KG1 (cell line): ENCODE data around the gene RNF43.
"Not testable (repeated sequence)": the region's sequence is repeated elsewhere in the genome, so short reads cannot be mapped to it uniquely, and the experiment has no call there.

ENCODE experiments used
- DNase-seq: peaks from one replicate; lab custom pipeline; 2025; lab: John Stamatoyannopoulos, UW

The RNF43 gene

DNA sequence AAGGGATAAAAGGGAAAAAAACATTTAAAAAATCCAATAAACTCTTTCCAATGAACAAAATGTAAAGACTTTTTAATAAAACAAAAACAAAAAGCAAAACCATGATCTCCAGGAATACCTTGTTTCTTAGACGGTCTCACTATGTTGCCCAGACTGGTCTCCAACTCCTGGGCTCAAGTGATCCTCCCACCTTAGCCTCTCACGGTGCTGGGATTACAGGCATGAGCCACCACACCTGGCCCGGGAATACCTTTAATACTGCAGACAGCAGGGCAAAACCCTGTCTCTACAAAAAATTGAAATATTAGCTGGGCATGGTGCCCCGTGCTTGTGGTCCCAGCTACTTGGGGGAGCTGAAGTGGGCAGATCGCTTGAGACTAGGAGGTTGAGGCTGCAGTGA is 7.9 kb downstream of the RNF43 start:
- no peak for DNase-seq

DNA sequence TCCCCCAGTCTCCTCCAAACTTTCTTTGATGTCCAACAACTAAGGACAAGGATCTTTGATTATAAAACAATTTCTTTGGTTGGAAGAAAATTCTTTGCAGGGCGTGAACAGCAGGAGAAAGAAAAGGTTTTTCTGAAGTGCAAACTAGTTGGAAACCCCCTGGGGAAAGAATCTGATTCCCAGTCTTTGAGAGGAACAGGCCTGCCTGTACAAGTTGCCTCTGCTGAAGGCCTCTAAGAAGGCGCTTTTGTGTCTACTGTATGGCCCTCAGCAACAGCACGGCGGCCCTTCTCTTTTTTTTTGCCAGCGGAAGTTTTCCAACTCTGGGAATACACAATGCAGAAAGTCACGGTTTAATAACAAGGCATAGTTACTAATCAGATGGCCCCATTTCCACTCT is 14.0 kb downstream of the RNF43 start:
- DNase-seq, result no peak

DNA sequence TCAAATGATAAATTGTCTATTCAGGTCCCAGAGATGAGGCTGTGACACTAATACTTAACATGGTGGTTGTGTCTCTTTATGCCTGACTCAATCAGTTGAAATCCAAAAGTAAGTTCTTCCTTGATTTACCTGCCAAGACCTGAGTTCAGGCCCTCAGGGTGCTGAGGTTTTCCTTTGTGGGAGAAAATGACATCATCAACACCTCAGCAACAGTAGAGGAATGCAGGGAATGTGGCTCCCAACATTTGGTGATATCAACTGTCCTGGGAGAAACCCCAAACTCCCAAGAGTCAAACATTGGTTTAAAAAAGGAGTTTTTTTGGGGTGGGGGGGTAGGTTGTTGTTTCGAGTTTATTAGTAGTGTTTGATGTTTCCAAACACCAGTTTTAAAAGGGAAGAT is 14.7 kb downstream of the RNF43 start:
- no peak for DNase-seq

DNA sequence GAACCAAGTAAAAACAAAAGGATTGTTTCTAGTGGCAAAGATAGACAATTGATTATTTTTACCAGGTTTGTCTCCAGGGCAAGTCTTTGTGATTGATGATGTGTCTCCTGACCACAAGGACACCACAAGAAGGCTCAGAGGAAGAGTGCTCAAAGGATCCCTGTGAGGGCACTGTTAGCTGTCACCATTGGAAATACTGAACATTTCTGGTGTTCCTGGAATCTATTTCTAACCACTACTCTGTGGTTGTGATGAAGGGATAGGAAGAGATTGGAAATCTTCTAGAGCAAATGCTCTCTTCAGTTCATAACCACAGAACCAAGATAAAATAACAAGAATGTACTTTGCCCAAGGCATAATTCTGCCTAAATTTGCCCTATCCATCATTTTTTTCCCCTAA is 15.3 kb downstream of the RNF43 start:
- no peak for DNase-seq

DNA sequence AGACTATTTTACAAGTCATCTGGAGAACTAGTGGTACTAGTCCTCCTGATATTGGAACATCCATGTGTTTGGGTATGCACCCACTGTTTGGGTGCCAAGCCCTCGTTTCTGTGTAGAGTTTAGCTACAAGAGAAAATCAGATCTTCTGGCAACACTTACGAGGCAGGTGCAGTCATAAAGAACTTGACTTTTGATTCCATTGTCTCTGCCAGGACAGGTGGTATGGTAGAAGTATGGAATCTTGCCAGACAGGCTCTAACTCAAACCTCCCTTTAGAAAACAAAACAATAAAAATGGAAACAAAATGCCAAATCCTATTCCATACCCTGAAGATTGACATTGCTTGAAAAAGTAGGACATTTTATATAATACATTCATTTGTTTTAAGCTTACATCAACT is 16.0 kb downstream of the RNF43 start:
- no peak for DNase-seq

DNA sequence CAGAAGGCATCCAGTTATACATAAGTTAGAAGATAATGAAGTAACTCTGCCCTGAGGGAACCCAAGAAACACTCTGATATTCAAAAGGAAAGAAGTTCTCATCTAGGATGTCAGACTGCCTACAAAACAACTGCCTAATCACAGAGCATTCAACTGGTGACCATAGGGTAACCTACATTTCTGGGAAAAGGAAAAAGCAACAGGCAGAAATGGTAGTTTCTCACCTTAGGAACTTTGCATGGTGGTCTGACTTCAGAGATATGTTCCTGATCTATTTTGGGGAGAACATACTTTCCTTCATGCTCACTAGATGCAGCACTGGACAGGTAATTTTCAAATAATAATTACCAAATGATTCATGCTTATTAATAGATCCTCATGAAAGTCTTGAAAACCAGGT is 16.5 kb downstream of the RNF43 start:
- no peak for DNase-seq

DNA sequence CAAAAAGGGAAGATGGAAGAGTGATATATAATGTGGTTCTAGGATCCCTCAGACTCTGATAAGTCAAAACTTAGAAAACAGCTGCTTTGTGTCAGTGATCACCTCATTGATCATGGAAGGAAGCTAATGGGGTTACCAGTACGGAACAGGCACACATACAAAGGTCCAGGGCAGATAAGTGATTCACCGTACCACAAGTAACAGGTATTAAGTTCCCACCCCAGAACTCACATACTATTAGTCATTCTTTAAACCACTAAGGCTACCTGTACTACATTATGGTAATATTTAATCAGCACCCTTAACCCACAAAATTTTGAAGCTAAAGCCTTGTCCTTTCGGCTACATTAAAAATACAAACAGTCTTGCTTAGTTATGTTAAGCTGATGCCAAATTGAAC is 17.4 kb downstream of the RNF43 start:
- no peak for DNase-seq

DNA sequence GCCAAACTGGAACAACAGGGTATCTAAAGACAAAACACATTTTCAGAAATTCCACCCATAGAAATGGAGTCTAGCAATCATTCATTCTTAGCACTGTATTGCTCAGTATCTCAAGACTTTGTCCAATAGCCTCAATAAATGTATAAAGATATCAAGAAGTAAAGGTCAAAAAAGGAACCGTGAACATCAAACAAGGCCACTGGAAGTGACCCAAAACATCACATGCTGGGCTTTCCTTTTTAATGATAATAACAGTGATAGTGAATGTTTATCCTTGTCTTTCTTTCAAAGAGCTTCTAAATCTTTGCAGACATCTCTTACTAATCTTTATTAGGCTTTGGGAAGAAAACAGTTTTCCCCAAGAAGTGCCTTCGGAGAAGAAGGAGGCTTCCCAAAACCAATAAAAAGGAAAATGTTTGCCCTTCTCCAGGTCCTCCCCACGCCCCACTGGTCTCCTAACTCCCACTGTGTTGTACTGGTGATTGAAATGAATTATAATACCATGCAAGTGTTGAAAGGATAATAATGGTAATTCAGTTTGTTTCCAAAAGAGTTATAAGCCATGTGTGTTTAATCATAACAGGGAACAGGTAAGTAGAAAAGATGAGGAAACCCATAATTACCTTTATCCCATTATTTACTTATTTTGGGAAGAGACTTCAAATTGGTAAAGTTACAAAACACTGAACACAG is 18.6 kb downstream of the RNF43 start:
- DNase-seq, result no peak

DNA sequence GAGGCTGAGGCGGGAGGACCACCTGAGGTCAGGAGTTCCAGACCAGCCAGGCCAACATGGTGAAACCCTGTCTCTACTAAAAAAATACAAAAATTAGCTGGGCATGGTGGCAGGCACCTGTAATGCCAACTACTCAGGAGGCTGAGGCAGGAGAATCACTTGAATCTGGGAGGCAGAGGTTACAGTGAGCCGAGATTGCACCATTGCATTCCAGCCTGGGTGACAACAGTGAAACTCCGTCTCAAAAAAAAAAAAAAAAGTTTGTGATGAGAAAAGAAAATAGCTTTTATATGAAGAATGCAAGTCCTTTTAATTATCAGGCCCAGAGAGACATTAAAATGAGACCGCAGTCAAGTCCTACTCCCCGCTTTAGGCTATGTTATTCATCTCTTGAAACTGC is 19.9 kb downstream of the RNF43 start:
- DNase-seq, result not testable (repeated sequence)

DNA sequence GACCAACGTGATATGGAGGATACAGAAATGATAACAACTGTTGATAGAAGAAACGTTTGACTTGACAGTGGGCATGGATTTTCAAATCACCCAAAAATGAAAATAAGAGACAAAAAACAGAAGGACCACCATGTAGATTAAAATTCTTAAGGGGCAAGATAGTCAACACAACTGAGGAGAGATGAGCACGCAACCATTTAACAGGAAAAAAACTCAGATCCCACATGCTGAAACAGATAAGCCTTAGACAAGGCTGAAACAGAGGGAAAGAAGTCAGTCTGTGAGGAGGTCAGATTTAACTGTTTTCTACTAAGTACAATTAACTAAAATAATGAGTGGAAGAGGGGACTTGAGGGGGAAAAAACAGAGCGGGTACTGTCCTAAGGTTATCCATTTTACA is 21.2 kb downstream of the RNF43 start:
- DNase-seq, result no peak

DNA sequence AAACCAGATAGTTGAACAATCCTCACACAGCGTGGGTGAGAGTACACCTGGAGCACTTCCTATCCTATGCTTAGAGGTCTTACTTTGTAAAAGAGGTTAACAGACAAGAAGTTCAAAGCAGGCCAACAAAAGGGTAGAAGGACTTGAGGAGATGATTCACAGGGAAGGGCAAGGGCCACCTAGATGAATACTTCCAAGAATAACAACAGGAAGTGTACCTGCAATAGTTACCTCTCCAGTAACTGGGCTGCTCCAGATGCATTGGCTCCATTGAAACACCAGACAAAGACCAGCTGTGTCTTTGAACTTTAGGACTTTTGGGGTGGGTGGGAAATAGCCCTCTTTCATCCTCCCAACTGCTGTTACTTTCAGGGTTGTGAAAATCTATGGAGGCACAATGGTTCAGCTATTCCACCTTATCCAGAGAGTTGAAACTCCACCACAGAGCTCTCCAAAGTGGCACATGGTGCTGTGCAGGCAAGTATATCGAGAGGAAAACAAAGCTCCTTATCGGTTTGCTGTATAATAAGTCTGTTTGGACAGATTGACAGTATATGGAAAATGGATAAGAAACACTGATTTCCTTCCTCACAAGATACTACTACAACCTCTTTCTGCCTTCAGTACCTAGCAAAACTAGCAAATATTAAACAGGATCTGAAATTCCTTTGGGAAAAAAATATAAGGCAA is 22.7 kb downstream of the RNF43 start:
- no peak for DNase-seq

DNA sequence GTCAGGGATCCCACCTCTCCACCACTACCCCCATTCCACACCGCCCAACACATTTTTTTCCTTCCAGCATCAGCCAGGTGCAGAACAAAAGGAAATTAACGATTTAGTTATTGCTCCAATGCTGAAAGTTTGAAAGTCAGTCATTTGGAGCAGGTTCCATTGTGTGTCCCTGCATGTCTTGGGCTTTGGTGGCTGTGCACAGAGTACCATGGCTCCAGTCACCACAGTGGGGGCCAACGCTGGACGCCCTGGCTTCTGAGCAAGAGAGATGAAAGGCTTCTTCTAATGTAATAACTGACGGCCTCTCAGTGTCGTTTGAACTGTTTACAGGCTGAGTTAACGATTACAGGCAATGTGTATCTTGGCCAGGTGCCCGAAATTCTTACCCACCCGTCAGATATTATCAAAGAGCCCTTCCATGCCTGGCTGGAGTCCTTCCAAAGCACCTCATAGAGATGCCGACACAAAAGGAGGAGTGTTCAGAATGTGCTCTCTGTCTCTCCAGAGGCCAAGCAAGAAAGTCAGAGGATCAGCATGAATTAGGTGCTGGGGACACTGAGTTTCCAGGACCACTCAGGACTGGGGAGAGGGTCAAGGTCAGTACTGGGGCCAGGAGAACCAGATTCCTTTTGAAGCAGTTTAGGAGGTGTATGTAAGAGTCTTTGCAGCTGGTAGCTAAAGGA is 25.9 kb downstream of the RNF43 start:
- no peak for DNase-seq

DNA sequence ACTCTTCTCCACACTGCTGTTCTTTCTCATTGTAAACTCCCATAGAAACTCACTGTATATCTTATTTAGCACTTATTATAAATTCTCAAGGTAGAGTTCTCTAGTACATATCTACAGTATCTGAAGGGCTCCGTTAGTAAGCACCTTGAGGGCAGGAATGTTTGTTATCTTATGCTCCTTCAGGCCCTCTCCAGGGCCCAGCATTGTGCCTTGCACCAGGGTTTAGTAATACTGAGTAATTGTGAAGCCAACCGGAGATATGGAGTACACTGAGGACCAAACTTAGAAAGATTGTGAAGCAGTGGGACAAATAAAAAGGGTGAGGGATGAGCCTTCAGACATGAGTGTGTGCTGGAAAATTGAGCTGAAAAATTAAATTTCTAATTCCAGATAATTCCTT is 26.4 kb downstream of the RNF43 start:
- no peak for DNase-seq

DNA sequence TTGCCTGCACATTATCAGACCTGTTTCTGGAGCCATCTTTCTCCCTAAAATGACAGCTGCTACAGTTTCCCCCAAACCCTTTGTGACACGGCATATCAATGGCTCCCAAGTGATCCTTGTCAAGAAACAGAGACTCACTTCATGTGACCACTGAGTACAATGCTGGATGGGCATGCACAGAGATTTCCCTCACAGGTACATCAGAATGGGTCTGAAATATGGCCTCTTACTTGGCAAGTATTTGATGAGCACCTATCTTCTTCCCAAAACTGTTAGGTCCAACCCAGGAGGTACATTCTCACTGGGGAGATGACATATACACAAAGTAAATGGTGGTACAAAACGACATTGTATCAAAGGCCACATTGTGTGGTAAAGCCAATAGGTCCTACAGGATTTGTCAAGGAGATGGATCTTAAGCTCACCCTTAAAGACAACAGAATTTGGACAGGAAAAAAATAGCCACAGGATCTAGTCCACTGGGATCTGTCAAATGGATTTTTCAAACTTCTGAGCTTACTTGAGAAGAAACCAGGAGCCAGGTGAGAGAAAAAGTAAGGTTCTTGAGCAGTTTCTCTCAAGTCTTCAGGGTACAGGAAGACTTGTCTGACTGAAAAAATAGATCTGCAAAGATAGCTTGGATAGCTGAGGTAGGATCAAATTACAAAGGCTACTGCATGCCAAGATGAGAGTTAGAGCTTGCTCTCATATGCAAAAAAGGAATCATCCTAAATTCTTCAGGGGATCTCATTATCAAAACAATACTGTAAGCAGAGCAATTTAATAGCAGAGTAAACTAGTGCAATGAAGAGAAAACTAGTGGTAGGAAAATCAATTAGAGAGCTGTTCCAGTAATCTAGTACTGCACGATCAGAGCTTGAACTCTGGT is 28.8 kb downstream of the RNF43 start:
- DNase-seq, result no peak

DNA sequence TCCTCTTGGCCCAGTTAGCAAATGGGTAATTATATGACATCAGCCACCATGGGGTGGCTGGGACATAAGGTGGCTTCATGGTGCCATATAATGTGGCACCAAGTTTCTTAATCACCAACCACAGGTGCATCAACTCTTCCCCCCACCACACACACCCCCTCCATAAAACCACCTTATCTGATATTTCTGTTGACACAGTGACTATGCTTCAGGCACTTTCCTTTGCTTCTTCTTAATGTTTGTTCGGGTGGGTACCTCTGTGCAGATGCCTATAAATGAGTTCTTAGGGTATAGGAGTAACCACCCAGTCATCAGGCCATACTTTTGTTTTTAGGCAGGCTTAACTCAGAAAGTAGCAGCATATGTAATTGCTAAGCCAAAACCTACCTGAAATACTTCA is 29.5 kb downstream of the RNF43 start:
- no peak for DNase-seq

DNA sequence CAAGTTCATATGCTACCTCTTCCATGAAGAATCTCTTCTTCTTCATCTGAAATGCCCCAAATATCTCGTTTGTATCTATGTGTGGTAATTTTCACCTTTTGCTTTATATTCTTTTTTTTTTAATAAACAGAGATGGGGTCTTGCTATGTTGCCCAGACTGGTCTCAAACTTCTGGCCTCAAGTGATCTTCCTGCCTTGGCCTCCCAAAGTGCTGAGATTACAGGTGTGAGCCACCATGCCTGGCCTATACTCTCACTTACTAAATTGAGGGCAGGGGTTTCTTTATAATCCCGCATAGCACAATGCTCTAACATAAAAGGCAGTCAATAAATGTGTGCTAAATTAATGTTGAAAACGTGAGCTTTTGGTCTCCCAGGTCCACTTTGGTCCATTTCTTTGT is 30.6 kb downstream of the RNF43 start:
- no peak for DNase-seq

DNA sequence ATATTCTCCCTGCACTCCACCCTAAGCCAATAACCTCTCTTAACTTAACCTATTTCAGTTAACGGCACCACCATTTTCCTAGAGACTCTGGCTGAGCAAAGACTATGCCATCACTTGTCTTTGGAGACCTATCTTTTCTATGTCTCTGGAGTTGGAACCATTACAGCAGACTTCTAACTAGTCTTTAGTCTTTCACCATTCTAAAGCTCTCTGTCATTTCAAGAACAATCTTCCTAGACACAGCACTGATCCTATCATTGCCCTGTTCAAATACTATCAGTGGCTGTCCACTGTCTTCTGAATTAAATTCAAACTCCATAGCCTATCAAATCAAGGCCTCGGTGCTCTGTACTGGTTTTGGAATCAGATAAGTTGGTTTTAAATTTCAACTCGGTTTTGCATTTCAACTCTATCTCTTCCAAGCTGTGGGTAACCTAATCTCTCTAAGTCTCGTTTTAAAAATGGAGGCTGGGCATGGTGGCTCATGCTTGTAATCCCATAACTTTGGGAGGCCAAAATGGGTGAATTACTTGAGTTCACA is 31.9 kb downstream of the RNF43 start:
- no peak for DNase-seq

DNA sequence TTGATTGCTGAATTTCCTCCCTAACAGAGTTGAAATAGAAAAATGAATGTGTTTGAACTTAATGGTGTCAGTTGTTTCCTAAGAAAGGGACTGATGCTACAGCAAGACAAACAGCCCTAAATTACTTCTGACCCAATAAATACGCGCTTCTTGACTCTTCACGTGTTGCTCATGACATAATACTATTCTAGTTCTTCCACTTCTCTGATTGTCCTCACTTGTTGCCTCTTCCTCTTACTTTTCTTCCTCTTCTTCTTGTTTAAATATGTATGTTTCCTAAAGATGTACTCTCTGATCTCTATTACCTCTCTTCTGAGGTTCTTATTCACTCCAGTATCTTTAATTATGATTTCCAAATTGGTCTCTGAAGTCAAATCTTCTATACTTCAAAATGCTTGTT is 32.4 kb downstream of the RNF43 start:
- no peak for DNase-seq

DNA sequence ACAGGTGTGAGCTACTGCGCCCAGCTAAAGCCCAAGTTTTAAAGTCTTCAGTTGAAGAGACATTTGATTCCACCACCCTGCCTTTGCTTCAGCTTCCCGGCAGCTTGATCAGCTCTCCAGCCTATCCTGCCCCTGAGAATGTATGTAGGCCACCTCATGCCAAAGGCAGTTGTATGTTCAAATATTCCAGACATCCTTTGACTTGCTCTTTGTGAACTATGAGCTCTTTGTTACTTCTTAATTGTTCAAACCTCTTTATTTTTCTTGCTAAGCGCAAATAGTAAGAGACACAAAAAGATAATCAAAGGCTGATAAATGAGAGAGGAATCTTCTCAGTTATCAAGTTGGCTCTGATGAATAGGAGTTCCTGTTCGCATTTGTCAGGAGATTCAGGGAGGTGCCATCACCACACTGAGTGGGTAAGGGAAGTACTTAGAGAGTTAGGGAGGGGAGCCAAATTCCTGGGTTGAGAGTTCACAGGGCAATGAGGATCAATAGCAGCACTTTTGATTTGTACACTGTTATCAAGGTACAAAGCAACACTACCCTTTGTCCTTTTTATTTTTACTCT is 33.4 kb downstream of the RNF43 start:
- no peak for DNase-seq

DNA sequence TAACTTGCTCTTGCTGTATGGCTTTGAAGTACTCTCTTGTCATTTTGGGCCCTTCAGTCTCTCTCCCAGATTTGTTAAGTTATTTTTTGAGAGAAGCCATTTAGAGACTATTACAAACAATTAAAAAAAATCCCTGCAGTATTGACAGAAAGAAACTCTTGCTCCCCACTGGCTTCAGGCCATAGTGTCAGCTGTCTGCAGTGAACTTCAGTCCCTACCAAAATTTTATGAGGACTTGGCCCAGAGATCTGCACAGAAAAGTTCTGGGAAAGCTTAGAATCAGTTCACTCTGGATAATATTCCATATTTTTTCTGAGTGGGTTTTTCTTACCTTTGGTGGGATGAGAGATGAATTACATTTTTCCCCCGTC is 34.5 kb downstream of the RNF43 start:
- DNase-seq, result no peak

DNA sequence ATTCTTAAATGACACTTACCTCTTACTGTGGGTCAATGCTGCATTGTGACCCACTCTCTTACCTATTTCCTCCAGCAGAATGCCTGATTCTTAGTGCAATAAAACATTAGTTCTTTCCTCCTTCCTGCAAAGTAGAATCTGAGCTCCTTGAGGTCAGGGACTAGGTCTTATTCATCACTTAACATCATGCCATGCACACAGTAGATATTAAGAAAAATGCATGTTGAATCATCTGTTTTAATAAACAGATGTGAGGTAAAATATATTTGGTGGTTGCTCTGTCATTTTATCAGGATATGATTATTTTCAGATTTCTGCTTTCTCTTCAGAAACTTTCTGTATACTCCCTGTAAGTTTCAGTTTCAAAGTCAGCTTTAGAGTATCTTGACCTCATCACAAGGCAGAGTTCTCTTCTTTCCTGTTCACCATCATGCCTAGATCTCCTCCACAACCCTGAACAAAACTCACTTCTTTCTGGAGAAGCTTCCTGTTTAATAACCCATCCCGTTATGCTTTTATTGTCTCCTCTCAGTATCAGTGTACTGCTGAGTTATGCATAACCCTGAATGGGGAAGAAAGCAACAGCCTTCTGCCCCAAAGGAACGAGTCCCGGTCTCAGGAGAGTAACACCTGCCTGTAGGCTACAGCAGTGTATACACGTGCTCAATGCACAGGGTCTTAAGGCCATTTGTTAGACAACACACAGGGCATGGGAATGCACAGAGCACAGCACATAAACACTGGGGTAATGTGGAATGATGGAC is 35.0 kb downstream of the RNF43 start:
- DNase-seq, result no peak
